A549 (cell line): ENCODE measurements around the gene SNURF. TPM values are rescaled to one million over a fixed set of nuclear protein-coding genes. Genes with fewer than 3 reads are reported as not detected.

Source experiments
- ATAC-seq, 2 experiments: fragments of 200-7000 bp in 1 of 2; fragments of >200 bp in 1 of 2; cut with Nextera tagmentation in 1 of 2; cut with Tn5 transposase in 1 of 2; 3 replicates each; pipeline versions ENCODE4 v1.8.0 to v1.9.1; 2018 to 2020; ENCODE audit warnings: mild to moderate bottlenecking in 1 of 2, moderate library complexity in 1 of 2
- CTCF ChIA-PET: fragments of 300-600 bp; sonication (Branson Sonifier 250); formaldehyde crosslinking; extraction: SDS; loops from one replicate; lab custom pipeline; 2021; ENCODE audit warnings: antibody characterized with exemption, inconsistent platforms; lab: Yijun Ruan, JAX
- POLR2A ChIA-PET: fragments of 350-600 bp; formaldehyde crosslinking; extraction: SDS; loops from one replicate; lab custom pipeline; 2021; ENCODE audit warnings: antibody characterized with exemption, inconsistent platforms; lab: Yijun Ruan, JAX
- DNase-seq, 2 experiments: peaks; one replicate each; pipeline versions ENCODE4 v3.0.0 to v3.0.0-alpha.2; 2011 to 2016; ENCODE audit warnings: low read depth in 1 of 2, low spot score in 1 of 2
- FAIRE-seq: peaks from 2 replicates; lab custom pipeline; 2011; peaks lifted over from hg19 to GRCh38; lab: Jason Lieb, UNC
- H3K27ac ChIP-seq, 2 experiments: fragments of >200 bp; sonication (Bioruptor Twin); formaldehyde crosslinking; 3 replicates each; pipeline ENCODE4 v1.5.1; 2016 to 2017
- H3K4me1 ChIP-seq: fragments of >200 bp; sonication (Bioruptor Twin); formaldehyde crosslinking; 3 replicates; pipeline ENCODE4 v1.6.1; 2016
- H3K4me2 ChIP-seq: fragments of >200 bp; sonication (Bioruptor Twin); formaldehyde crosslinking; 3 replicates; pipeline ENCODE4 v1.6.1; 2016
- H3K4me3 ChIP-seq: fragments of >200 bp; sonication (Bioruptor Twin); formaldehyde crosslinking; 3 replicates; pipeline ENCODE4 v1.5.1; 2016
- H3K9me3 ChIP-seq: fragments of >200 bp; sonication (Bioruptor Twin); formaldehyde crosslinking; 3 replicates; pipeline ENCODE4 v1.6.1; 2016
- BCL3 ChIP-seq: fragments of >200 bp; sonication (Bioruptor Twin); formaldehyde crosslinking; IDR thresholded peaks from 3 replicates; pipeline ENCODE4 v1.6.1; 2016
- BHLHE40 ChIP-seq: IDR thresholded peaks from 2 replicates; pipeline ENCODE4 v1.6.1; 2012; ENCODE audit warnings: low read depth, low read length, inconsistent platforms
- CBX8 ChIP-seq: fragments of 200-600 bp; sonication (generic); IDR thresholded peaks from 2 replicates; pipeline ENCODE4 v1.6.1; 2016
- CHD2 ChIP-seq: fragments of 150-350 bp; IDR thresholded peaks from 2 replicates; pipeline ENCODE4 v1.6.1; 2014; ENCODE audit warnings: low read length; ENCODE audit not compliant: partially characterized antibody
- EHF ChIP-seq: fragments of 250-450 bp; sonication (Bioruptor Pico); IDR thresholded peaks from 2 replicates; pipeline ENCODE4 v1.5.0; 2020; ENCODE audit warnings: mild to moderate bottlenecking
- EHMT2 ChIP-seq: fragments of 200-600 bp; sonication (generic); IDR thresholded peaks from 2 replicates; pipeline ENCODE4 v1.6.1; 2016; ENCODE audit warnings: antibody characterized with exemption, low read depth, mild to moderate bottlenecking, moderate library complexity
- EP300 ChIP-seq, 2 experiments: fragments of >200 bp; sonication (Bioruptor Twin); formaldehyde crosslinking; IDR thresholded peaks; 2 replicates in 1 of 2; 3 replicates in 1 of 2; pipeline ENCODE4 v1.6.1; 2016 to 2017
- FOSB ChIP-seq: fragments of 250-450 bp; sonication (Bioruptor Pico); IDR thresholded peaks from 2 replicates; pipeline ENCODE4 v1.5.0; 2020; ENCODE audit warnings: mild to moderate bottlenecking, moderate library complexity
- FOSL2 ChIP-seq, 2 experiments: fragments of 450-650 bp in 1 of 2; fragments of >200 bp in 1 of 2; sonication (Bioruptor Twin) in 1 of 2; formaldehyde crosslinking; IDR thresholded peaks; 2 replicates each; pipeline versions ENCODE4 v1.5.0 to v1.6.1; 2016 to 2020; ENCODE audit warnings: mild to moderate bottlenecking in 1 of 2, moderate library complexity in 1 of 2
- FOXS1 ChIP-seq: fragments of 250-450 bp; sonication (Bioruptor Pico); IDR thresholded peaks from 2 replicates; pipeline ENCODE4 v1.5.0; 2020; ENCODE audit warnings: mild to moderate bottlenecking, moderate library complexity
- HOXB5 ChIP-seq: fragments of 250-450 bp; sonication (Bioruptor Pico); IDR thresholded peaks from 2 replicates; pipeline ENCODE4 v1.5.0; 2020; ENCODE audit warnings: mild to moderate bottlenecking, moderate library complexity
- KDM1A ChIP-seq: fragments of 200-600 bp; sonication (generic); IDR thresholded peaks from 2 replicates; pipeline ENCODE4 v1.6.1; 2016; ENCODE audit warnings: low read depth, mild to moderate bottlenecking
- MAFK ChIP-seq: fragments of 450-650 bp; IDR thresholded peaks from 2 replicates; pipeline ENCODE4 v1.6.1; 2014; ENCODE audit not compliant: partially characterized antibody
- NPAS2 ChIP-seq: fragments of 250-450 bp; sonication (Bioruptor Pico); IDR thresholded peaks from 2 replicates; pipeline ENCODE4 v1.8.0; 2022; ENCODE audit warnings: mild to moderate bottlenecking, moderate library complexity, borderline replicate concordance
- PHF8 ChIP-seq: fragments of 200-600 bp; sonication (generic); IDR thresholded peaks from 2 replicates; pipeline ENCODE4 v1.6.1; 2016; ENCODE audit warnings: low read depth, mild to moderate bottlenecking, antibody characterized with exemption, moderate library complexity, borderline replicate concordance
- POLR2A ChIP-seq: IDR thresholded peaks from 2 replicates; pipeline ENCODE4 v1.6.1; 2012; ENCODE audit warnings: mild to moderate bottlenecking, low read length
- POLR2AphosphoS2 ChIP-seq: conservative IDR thresholded peaks from 2 replicates; pipeline ENCODE4 v1.6.1; 2012; ENCODE audit warnings: low read length, improper control_type of control experiment, inconsistent platforms
- RAD21 ChIP-seq, 2 experiments: fragments of >200 bp in 1 of 2; sonication (Bioruptor Twin) in 1 of 2; formaldehyde crosslinking in 1 of 2; IDR thresholded peaks in 1 of 2; conservative IDR thresholded peaks in 1 of 2; 2 replicates in 1 of 2; 3 replicates in 1 of 2; pipeline ENCODE4 v1.6.1; 2012 to 2018; ENCODE audit warnings: inconsistent platforms in 1 of 2
- REST ChIP-seq: fragments of 200-600 bp; sonication (generic); IDR thresholded peaks from 2 replicates; pipeline ENCODE4 v1.6.1; 2016; ENCODE audit warnings: antibody characterized with exemption, mild to moderate bottlenecking, moderate library complexity
- SMC3 ChIP-seq: fragments of >200 bp; sonication (Bioruptor Twin); formaldehyde crosslinking; IDR thresholded peaks from 3 replicates; pipeline ENCODE4 v1.6.1; 2018; ENCODE audit warnings: inconsistent platforms
- TFCP2L1 ChIP-seq: fragments of 250-450 bp; sonication (Bioruptor Pico); IDR thresholded peaks from 2 replicates; pipeline ENCODE4 v1.5.0; 2021; ENCODE audit warnings: mild to moderate bottlenecking
- TP53 ChIP-seq: fragments of 250-450 bp; sonication (Bioruptor Pico); IDR thresholded peaks from 2 replicates; pipeline ENCODE4 v1.5.0; 2021; ENCODE audit warnings: mild to moderate bottlenecking, moderate library complexity
- ZNF302 ChIP-seq: fragments of 250-450 bp; sonication (Bioruptor Pico); IDR thresholded peaks from 2 replicates; pipeline ENCODE4 v1.9.0; 2021; ENCODE audit warnings: inconsistent platforms, mild to moderate bottlenecking, moderate library complexity
- ZSCAN20 ChIP-seq: fragments of 250-450 bp; sonication (Bioruptor Pico); IDR thresholded peaks from 2 replicates; pipeline ENCODE4 v1.8.0; 2022; ENCODE audit warnings: mild to moderate bottlenecking, moderate library complexity
- WGBS: methylation state at CpG from one replicate; pipeline ENCODE4 v1.1.6; 2017; ENCODE audit errors: missing lambda C conversion rate; 5-methylcytosine and 5-hydroxymethylcytosine counted together
- polyA plus RNA-seq, 4 experiments: library from polyadenylated mRNA; depleted of rRNA in 3 of 4; stranded (reverse); fragments of >200 nt; fragmentation: RNase III in 1 of 4; extraction: RNeasy Plus Mini Kit Qiagen cat#74134 plus additional on column Dnase treatment in 1 of 4; gene quantifications; 2 replicates in 3 of 4; 3 replicates in 1 of 4; pipeline ENCODE4 v1.2.3, GENCODE V29; 2011 to 2017
- TF ChIP-seq, protein P1 (sequence below): fragments of 250-450 bp; sonication (Bioruptor Pico); IDR thresholded peaks from 2 replicates; pipeline ENCODE4 v1.5.0; 2021; ENCODE audit warnings: mild to moderate bottlenecking, moderate library complexity, borderline replicate concordance
- TF ChIP-seq, protein P2 (sequence below): fragments of 450-650 bp; IDR thresholded peaks from 2 replicates; pipeline ENCODE4 v1.6.1; 2014; ENCODE audit warnings: antibody characterized with exemption

SNURF gene
- polyA plus RNA-seq, 2 of the 4 experiments (the other 2 are of a cell fraction), result 13.9 to 29.2 TPM

DNA sequence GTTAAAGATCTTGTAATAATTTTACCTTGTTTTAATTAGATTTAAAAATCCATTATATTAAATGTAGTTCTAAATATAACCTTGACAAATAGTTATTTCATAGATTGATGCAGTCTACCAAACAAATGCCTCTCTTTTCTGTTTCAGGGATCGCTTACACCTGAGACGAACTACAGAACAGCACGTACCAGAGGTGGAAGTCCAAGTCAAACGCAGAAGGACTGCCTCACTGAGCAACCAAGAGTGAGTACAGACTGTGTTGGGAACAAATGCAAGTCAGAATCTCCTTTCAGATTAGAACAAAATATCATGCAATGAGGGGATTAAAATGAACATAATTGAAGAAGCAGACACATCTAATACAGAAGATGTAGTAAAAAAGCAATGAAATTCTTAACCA, 7.2 kb downstream of the SNURF start (continued):
- TF ChIP-seq HOXB5 (CRISPR knock-in tag) (no peak), CBX8 (no peak)

DNA sequence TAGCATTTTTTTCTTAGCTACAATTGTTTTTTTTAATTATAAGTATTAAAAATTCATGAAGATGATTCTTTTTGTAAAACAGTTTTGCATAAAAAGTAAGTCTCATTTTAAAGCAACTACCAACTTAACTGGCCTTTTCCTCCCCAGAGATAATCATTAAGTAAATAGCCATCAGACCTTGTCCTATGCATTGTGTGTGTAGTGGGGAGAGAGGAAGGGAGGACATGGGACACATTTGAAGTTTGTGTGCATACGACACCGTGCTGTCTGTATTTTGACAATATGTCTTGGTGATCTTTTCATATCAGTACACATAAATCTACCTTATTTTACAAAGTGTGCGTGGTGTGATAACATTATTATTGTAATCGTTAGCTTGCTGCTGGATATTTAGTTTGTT, 8.1 kb downstream of the SNURF start:
- Histone ChIP-seq H3K4me3 (no peak overlapping the region), H3K4me2 (no peak overlapping the region), H3K27ac (no peak overlapping the region), H3K4me1 (no peaks in the 10 kb centered on the region), H3K9me3 (peaks cover 38% of the 10 kb centered on the region)
- ATAC-seq (no peak), FAIRE-seq (no peak), DNase-seq (no peak)
- ChIA-PET CTCF (no interaction called here), POLR2A (no interaction called here)
- TF ChIP-seq REST, result no peak
- no peak for TF ChIP-seq CBX8
- TF ChIP-seq FOSL2 (IDR thresholded peaks at IDR 0.05), result no peak
- TF ChIP-seq FOSL2 (CRISPR knock-in tag; IDR thresholded peaks at IDR 0.05), result no peak
- no peak for TF ChIP-seq POLR2AphosphoS2
- no peak for TF ChIP-seq CHD2
- TF ChIP-seq, protein P1, sequence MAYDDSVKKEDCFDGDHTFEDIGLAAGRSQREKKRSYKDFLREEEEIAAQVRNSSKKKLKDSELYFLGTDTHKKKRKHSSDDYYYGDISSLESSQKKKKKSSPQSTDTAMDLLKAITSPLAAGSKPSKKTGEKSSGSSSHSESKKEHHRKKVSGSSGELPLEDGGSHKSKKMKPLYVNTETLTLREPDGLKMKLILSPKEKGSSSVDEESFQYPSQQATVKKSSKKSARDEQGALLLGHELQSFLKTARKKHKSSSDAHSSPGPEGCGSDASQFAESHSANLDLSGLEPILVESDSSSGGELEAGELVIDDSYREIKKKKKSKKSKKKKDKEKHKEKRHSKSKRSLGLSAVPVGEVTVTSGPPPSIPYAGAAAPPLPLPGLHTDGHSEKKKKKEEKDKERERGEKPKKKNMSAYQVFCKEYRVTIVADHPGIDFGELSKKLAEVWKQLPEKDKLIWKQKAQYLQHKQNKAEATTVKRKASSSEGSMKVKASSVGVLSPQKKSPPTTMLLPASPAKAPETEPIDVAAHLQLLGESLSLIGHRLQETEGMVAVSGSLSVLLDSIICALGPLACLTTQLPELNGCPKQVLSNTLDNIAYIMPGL (CRISPR knock-in tag), result no peak
- TF ChIP-seq PHF8, result no peak
- no peak for TF ChIP-seq EHF (CRISPR knock-in tag)
- WGBS, result 97% methylated on average over 4 of the region's 4 CpGs

- Histone ChIP-seq H3K4me1 (no peaks in the 10 kb centered on the region), H3K9me3 (peaks cover 25% of the 10 kb centered on the region; the same call in 2 of the 3 replicates), H3K4me2 (no peak overlapping the region), H3K4me3 (no peak overlapping the region), H3K27ac (no peak overlapping the region)
- DNase-seq (no peak), FAIRE-seq (no peak), ATAC-seq (no peak)
- POLR2A ChIA-PET, result no interaction called here
- WGBS, result 82% methylated on average over 4 of the region's 4 CpGs
- CTCF ChIA-PET, result no interaction called here
- TF ChIP-seq ZNF302, result no peak
Measured at GRCh38 chr15:24966364-24967103, 11.7 kb downstream of the SNURF start.

DNA sequence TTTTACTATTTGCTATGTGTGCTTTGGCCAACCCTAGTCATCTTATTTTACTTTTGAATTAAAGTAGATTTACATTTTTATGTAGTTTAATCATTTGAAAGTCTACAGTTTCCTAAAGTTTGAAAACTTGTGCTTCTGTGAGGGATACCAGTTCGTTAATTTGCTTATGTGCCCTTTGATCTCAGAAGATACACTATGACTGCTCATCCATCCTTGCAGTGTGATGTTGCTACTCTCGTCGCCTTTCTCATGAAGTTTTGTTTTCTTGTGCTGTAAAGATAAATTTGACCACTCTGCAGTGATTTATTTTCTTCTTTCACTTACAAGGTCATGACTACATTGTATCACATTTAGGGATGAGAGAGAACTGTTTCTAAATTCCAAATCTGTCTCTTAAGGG, 16.3 kb downstream of the SNURF start:
- DNase-seq (no peak), ATAC-seq (no peak), FAIRE-seq (no peak)
- H3K4me1 ChIP-seq, result no peaks in the 10 kb centered on the region
- 93% methylated on average over 3 of the region's 3 CpGs for WGBS
- H3K27ac ChIP-seq, result no peak overlapping the region
- CTCF ChIA-PET, result no interaction called here
- POLR2A ChIA-PET, result no interaction called here
- H3K4me3 ChIP-seq, result no peak overlapping the region
- H3K4me2 ChIP-seq, result no peak overlapping the region
- peaks cover 22% of the 10 kb centered on the region; the same call in 2 of the 3 replicates for H3K9me3 ChIP-seq
- TF ChIP-seq, protein P2, sequence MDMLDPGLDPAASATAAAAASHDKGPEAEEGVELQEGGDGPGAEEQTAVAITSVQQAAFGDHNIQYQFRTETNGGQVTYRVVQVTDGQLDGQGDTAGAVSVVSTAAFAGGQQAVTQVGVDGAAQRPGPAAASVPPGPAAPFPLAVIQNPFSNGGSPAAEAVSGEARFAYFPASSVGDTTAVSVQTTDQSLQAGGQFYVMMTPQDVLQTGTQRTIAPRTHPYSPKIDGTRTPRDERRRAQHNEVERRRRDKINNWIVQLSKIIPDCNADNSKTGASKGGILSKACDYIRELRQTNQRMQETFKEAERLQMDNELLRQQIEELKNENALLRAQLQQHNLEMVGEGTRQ, result no peak
- TF ChIP-seq RAD21 (conservative IDR thresholded peaks at IDR 0.05 in 1 of 2, IDR thresholded peaks at IDR 0.05 in 1 of 2) (no peak), ZSCAN20 (CRISPR knock-in tag) (no peak), FOXS1 (no peak), POLR2A (no peak), NPAS2 (CRISPR knock-in tag) (no peak), KDM1A (no peak), MAFK (no peak), TFCP2L1 (CRISPR knock-in tag) (no peak), SMC3 (no peak), EP300 (IDR thresholded peaks at IDR 0.05) (no peak), FOSB (CRISPR knock-in tag) (no peak), BHLHE40 (no peak), EHMT2 (no peak), TP53 (no peak), BCL3 (no peak)
